Frontal cortex (tissue), 4 donors: ENCODE measurements around the gene METTL2A. TPM values are rescaled to one million over a fixed set of nuclear protein-coding genes. Genes with fewer than 3 reads are reported as not detected.
A peak's percentile ranks its signal among the peaks of the same experiment; 100 is the strongest.
"Not testable (repeated sequence)": the region's sequence is repeated elsewhere in the genome, so short reads cannot be mapped to it uniquely, and the experiment has no call there.

Source experiments
- DNase-seq, 2 donors: peaks; one replicate each; pipeline ENCODE4 v3.0.0; 2012; ENCODE audit warnings: low spot score in 2 of 2
- FAIRE-seq: peaks from 2 replicates; lab custom pipeline; 2012; peaks lifted over from hg19 to GRCh38; lab: Jason Lieb, UNC
- total RNA-seq: library from RNA; depleted of rRNA; stranded (reverse); fragments of >200 nt; gene quantifications from one replicate; pipeline ENCODE4 v1.2.3, GENCODE V29; 2014
- donor health status: control.
- donor health status: control.
- donor health status: control.

Gene METTL2A
- total RNA-seq = 44.8 TPM

GRCh38 chr17:62423647-62424461 is at the start of gene METTL2A:
Gene METTL2A, plus strand, starts transcription at chr17:62423897. Its CDS starts 6 bp downstream, at chr17:62423903.
- FAIRE-seq = not testable (repeated sequence)
- peak; percentile 13 to 59 for DNase-seq

- no peak for DNase-seq
- FAIRE-seq = no peak
Measured at GRCh38 chr17:62380253-62380652, 43.4 kb upstream of the METTL2A start, which contains the start of gene EFCAB3. Gene EFCAB3, plus strand, starts transcription at chr17:62380553. Its CDS starts 2,427 bp downstream, at chr17:62382980.

- DNase-seq (no peak), FAIRE-seq (no peak)
Measured at GRCh38 chr17:62381561-62381960, 42.1 kb upstream of the METTL2A start.

GRCh38 chr17:62388856-62389255 is 34.8 kb upstream of the METTL2A start:
- FAIRE-seq (no peak), DNase-seq (no peak)

- no peak for DNase-seq
- no peak for FAIRE-seq
Measured at GRCh38 chr17:62392908-62393307, 30.8 kb upstream of the METTL2A start.

GRCh38 chr17:62398891-62399290 is 24.8 kb upstream of the METTL2A start:
- DNase-seq = no peak
- no peak for FAIRE-seq

- FAIRE-seq = no peak
- no peak for DNase-seq
Measured at GRCh38 chr17:62405451-62405850, 18.2 kb upstream of the METTL2A start.

GRCh38 chr17:62413090-62413489 is 10.6 kb upstream of the METTL2A start:
- not testable (repeated sequence) for FAIRE-seq, DNase-seq

GRCh38 chr17:62426214-62426613 is 2.5 kb downstream of the METTL2A start:
- not testable (repeated sequence) for DNase-seq, FAIRE-seq

- FAIRE-seq, DNase-seq: not testable (repeated sequence)
Measured at GRCh38 chr17:62435251-62435650, 11.6 kb downstream of the METTL2A start.

GRCh38 chr17:62441181-62441580 is 17.5 kb downstream of the METTL2A start:
- DNase-seq, FAIRE-seq: not testable (repeated sequence)

GRCh38 chr17:62444063-62444462 is 20.4 kb downstream of the METTL2A start:
- no peak for DNase-seq
- no peak for FAIRE-seq

- not testable (repeated sequence) for DNase-seq, FAIRE-seq
Measured at GRCh38 chr17:62445791-62446190, 22.1 kb downstream of the METTL2A start.

- not testable (repeated sequence) for FAIRE-seq, DNase-seq
Measured at GRCh38 chr17:62452195-62452594, 28.5 kb downstream of the METTL2A start.

GRCh38 chr17:62453041-62453440 is 29.3 kb downstream of the METTL2A start:
- FAIRE-seq, DNase-seq: not testable (repeated sequence)

- FAIRE-seq, DNase-seq: not testable (repeated sequence)
Measured at GRCh38 chr17:62453656-62454055, 30.0 kb downstream of the METTL2A start.

- not testable (repeated sequence) for DNase-seq, FAIRE-seq
Measured at GRCh38 chr17:62454111-62454510, 30.4 kb downstream of the METTL2A start.

- DNase-seq (no peak), FAIRE-seq (no peak)
Measured at GRCh38 chr17:62456016-62456415, 32.3 kb downstream of the METTL2A start.

GRCh38 chr17:62458483-62458882 is 34.8 kb downstream of the METTL2A start:
- not testable (repeated sequence) for FAIRE-seq

GRCh38 chr17:62464422-62464821 is 40.7 kb downstream of the METTL2A start:
- not testable (repeated sequence) for DNase-seq, FAIRE-seq

More at GRCh38 chr17:62458483-62458882, 34.8 kb downstream of the METTL2A start:
- DNase-seq = not testable (repeated sequence)

- DNase-seq, FAIRE-seq: not testable (repeated sequence)
Measured at GRCh38 chr17:62465271-62465670, 41.6 kb downstream of the METTL2A start.
